Activated CD4-positive, alpha-beta T cell treated with anti-CD3 and anti-CD28 coated beads, Interleukin-2, amount 50 U/mL, for 48 hours (primary cell): ENCODE results near the gene KLK8.
"Not testable (repeated sequence)": the region's sequence is repeated elsewhere in the genome, so short reads cannot be mapped to it uniquely, and the experiment has no call there.

Source experiments
- DNase-seq, 2 experiments: peaks; one replicate each; pipeline ENCODE4 v3.0.0-alpha.2; 2020

The KLK8 gene

DNA sequence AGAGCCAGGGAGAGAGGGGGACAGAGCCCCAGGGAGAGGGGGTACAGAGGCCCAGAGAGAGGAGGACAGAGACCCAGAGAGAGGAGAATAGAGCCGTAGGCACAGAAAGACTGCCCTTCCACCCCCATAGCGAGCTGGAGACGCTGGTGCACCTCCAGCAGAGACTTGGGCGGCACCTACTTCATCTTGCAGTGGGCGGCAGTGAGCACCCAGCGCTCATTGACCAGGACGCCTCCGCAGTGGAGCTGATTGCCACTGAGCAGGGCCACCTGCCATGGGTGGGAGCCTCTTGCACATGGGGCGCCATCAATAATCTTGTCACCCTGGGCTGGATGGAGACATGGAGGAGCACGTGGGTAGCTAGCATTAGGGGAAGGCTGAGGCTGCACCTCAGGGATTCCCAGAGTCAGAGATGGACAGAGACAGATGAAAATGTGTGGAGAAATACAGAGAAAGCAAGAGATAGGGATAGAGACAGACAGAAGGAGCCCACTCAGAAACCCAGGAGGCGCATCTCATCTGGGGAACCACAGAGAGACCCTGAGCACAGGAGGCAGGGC lies 19.7 kb downstream of the KLK8 start:
- DNase-seq, result no peak

DNA sequence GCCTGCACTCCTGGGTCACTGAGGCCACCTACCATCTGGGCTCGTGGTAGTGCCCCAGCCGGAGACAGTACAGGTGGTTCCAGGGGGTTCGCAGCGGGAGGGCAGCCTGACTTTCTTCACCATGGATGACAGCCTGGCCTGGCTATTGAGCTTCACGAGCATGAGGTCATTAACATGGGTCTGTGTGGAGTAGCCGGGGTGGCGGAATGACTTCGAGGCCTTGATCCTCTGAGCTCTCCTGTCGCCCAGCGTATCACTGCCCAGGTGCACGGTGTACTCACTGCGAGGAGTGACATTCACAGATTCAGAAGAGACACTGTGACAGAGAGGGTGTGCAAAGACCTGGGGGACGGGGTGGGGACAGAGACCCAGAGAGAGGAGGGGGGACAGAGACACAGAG lies 21.2 kb downstream of the KLK8 start:
- DNase-seq, result no peak

DNA sequence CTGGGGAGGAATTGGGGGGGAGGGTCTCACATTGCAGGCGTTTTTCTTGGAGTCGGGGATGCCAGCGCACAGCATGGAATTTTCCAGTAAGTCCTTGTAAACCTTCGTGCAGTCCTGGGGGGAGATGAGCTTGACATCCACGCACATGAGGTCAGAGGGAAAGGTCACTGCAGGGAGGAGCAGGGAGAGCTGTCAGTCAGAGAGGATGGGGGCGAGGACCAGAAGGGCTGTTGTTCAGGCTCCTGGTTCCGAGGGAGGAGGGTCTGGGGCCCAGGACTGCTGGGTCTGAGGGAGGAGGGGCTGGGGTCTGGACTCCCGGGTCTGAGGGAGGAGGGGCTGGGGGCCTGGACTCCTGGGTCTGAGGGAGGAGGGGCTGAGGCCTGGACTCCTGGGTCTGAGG lies 21.6 kb downstream of the KLK8 start:
- DNase-seq, result no peak

DNA sequence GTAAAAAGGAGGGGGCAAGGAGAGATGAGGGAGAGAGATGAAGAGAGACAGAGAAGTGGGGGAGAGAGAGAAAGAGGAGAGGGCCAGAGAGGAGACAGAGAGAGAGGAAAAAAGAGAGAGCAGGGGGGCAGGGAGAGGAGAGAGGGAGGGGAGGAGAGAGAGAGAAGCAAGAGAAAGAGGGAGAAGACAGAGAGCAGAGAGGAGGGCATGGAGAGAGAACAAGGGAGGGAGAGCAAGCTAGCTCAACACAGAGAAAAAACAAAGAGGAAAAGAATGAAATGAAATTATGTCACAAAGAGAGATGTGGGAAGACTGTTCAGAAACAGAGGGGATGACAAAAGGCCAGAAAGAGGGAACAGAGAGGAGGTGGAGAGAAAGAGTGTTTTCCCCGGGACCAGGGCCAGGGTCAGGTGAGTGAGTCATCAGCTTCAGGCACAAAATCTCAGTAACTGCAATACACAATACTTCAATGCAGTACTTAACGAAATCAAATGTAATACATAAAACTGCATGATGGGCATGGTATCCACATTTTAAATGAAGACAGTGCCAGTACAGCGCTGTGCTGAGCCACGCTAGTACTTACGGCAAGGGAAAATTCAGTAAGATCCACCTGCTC lies 22.5 kb downstream of the KLK8 start:
- DNase-seq, result no peak

DNA sequence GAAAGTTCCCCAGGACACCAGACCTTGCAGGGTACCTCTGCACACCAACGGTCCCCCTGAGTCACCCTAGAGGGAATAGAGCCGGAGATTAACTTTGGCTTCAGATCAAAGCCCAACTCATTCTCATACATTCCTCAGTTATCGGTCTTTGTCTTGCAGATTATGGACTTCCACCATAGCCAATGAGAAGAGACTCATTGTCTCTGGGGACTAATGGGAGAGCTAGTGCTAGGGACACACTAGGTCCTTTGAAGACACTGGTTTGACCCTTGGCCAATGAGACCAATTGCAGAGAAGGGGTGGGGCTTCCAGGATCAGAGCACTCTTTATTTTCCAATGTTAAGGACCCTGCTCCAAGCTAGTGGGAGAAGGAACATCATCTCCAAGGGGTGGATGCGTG lies 23.8 kb downstream of the KLK8 start:
- DNase-seq, result no peak

DNA sequence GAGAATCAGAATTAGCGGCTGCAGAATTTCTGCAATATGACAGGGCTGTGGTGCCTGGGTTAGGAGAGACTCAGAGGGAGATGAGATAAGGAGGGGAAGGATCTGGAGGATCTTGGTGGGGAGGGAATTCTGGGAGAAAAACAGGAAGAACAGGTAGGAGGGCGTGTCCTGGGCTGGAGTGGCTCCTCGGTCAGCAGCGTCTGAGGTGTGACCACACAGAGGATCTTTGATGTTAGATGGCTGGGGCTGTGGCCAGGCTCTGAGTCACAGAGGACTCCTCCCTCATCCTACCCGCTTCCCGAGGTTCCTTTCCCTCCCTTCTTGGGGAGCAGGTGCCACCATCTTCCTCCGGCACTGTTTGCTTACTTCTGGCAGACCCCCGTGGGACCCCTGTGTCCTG lies 25.6 kb downstream of the KLK8 start:
- DNase-seq, result no peak

DNA sequence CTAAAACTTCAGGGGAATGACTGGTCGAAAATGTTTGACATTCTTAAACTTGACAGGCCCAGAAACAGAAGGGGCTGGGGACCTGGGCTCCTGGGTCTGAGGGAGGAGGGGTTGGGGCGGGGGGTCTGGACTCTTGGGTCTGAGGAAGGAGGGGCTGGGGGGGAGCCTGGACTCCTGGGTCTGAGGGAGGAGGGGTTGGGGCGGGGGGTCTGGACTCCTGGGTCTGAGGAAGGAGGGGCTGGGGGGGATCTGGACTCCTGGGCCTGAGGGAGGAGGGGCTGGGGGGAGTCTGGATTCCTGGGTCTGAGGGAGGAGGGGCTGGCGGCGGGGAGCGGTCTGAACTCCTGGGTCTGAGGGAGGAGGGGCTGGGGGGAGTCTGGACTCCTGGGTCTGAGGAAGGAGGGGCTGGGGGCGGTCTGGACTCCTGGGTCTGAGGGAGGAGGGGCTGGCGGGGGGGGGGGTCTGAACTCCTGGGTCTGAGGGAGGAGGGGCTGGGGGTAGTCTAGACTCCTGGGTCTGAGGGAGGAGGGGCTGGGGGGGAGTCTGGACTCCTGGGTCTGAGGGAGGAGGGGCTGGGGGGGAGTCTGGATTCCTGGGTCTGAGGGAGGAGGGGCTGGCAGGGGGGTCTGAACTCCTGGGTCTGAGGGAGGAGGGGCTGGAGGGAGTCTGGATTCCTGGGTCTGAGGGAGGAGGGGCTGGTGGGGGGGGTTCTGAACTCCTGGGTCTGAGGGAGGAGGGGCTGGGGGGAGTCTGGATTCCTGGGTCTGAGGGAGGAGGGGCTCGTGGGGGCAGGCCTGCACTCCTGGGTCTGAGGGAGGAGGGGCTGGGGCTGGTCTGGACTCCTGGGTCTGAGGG lies 26.5 kb downstream of the KLK8 start:
- DNase-seq, result no peak

DNA sequence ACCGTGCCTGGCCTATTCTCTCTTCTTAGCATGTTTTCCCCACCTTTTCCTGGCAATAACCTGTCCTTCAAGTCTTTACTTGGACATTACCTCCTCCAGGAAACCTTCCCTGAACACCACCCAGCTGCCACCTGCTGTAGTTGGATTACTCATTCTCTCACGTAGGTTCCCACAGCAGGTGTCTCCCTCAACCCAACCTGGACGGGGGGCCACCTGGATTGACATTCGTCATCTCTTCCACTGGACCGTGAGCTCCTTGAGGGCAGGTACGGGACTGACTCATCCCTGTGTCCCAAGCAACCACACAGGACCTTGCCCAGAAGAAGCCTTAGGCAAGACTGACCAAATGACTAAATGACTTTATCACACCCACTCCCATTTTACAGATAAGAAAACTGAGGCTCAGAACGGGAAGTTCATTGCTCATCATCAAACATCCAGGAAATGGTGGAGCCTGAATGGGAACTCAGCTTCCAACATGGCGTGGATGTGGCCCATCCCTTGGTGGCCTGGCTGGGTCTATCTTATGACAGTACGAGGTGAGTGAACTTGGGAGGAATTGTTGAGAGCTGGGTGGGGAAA lies 28.5 kb downstream of the KLK8 start:
- DNase-seq, result no peak

DNA sequence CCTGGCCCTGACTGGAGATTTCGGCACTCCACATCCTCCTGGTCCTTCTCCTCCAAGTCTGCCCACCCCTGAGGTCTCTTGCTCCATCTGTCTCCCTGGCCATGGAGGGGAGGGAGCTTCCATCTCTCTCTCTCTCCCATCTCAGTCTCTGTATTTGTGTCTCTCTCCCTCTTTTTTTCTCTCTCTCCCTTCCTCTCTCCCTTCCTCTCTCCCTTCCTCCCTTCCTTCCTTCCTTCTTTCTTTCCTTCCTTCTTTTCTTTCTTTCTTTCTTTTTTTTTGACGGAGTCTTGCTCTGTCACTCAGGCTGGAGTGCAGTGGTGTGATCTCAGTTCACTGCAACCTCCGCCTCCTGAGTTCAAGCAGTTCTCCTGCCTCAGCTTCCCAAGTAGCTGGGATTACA lies 31.6 kb downstream of the KLK8 start:
- DNase-seq, result not testable (repeated sequence)

DNA sequence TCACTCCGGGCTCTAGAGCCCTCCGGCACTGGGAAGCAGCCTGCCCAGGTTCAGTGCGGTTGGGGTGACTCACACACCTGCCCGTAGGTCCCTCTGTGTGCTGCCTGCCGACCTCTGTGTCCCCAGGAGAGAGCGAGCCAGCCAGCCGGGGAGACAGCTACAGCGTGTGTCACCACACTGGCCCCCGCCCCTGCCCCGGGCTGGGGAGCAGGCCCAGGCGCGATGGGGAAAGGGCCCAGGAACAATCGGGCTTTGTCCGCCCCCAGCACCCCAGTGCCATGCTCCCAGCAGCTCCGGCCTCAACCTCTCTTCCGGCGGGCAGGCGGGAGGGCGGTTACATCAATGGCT lies 32.0 kb downstream of the KLK8 start, which contains the start of gene KLK6:
Gene KLK6, minus strand, starts transcription at position 179 of the 348 bp plus-strand sequence. CDS start 1,487 bp downstream, outside the sequence.
- DNase-seq, result no peak

DNA sequence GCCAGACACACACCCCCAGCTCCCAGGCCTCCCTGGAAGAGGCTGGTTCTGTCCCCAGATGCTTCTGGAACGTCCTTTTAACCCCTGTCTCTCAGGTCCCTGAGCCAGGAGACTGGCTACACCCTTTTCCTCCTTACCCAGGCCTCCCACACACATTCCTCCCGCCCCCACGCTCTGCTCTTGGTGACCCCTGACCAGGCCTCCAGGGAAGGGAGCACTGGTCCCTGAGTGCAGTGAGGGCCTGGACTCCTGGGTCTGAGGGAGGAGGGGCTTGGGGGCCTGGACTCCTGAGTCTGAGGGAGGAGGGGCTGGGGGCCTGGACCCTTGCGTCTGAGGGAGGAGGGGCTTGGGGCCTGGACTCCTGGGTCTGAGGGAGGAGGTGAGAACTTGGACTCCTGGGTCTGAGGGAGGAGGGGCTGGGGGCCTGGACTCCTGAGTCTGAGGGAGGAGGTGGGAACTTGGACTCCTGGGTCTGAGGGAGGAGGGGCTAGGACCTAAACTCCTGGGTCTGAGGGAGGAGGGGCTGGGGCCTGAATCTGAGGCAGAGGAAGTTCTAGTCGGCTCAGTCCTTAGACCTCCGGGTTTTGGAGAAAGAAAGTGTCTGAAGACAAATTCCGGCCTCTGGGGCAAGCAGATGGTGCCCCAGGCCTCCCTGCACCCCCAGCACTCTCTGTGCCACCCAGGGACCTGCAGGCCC lies 32.5 kb downstream of the KLK8 start:
- DNase-seq, result no peak

DNA sequence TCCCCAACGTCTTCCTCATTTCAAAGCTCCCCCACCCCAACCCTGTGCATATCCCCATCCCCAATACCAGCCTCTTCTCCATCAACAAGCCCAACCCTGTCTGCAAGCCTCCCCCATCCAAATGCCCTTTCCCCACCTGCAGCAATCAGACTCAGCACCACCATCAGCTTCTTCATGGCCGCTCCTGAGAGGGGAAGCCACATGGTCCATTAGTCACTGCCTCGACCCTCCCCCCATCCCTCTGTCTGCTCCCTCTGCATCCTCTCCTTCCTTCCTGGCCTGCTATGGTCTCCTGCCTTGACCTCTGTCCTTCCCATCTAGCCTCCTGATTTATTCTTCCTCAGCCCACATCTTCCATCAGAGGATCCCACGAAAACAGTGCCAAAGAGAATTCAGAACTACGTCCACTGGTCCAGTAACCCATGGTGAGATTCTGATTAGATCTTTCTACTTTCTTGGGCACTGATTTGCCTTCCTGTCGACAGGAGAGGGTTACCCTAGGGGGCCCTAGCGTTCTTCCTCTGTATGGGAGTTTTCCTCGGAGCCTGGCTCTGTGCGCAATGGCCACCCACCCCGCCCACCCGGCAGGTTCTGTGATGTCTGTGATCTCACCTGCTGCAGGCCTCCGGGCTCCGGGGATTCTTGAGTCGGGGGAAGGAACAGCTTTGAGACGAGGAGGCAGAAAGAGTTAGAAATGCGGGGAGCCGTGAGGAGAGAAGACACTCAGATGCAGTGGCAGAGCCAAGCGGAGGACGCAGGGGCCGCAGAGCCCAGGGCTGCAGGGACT lies 33.3 kb downstream of the KLK8 start:
- DNase-seq, result no peak

DNA sequence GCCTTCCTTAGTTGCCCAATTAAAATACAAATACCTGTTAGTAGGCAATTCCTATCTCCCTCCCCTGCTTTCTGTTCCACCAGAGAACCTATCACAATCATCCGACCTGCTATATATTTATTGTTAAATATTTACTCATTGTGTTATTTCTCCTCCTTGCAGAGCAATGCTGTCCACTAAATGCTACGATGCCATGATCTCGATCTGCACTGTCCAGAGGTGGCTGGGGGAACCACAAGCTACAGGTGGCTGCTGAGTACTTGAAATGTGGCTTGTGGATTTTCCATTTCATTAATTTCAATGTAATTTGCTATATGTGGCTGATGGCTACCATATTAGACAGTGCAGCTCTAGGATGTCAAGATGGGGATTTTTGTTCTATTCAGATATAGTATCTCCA lies 37.1 kb downstream of the KLK8 start:
- no peak for DNase-seq

DNA sequence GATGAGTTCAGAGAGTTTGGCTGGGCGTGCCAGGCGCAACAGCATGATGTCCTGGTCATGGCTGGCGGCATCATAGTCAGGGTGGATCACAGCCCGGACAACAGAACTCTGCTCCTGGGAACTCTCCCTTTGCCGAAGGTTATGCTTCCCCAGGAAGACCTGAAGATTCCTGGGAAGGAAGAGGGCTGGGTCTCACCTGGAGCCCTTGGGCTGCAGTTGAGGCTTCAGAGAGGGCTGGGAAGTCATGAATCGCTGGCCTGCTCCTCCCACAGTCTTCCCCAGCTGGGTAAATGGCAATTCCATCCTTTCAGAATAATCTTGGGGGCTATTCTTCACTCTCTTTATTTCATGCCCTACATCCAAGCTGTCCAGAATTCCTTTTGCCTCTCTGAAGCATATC lies 38.0 kb downstream of the KLK8 start:
- DNase-seq, result no peak

DNA sequence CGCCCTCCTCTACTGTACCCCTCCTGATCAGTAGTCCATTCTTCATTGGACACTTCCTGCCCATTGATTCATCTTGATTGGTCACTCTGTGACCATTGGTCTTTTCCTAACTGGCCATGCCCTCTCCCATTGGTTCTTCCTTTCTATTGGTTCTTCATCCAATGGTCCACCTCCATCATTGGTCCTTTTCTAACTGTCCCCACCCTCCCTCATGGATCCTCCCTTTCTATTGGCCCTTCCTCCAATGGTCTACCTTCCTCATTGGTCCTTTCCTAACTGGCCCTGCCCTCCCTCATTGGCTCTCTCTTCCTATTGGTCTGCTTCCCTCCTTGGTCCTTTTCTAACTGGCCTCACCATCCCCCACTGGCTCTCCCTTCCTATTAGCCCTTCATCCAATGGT lies 39.2 kb downstream of the KLK8 start:
- no peak for DNase-seq

DNA sequence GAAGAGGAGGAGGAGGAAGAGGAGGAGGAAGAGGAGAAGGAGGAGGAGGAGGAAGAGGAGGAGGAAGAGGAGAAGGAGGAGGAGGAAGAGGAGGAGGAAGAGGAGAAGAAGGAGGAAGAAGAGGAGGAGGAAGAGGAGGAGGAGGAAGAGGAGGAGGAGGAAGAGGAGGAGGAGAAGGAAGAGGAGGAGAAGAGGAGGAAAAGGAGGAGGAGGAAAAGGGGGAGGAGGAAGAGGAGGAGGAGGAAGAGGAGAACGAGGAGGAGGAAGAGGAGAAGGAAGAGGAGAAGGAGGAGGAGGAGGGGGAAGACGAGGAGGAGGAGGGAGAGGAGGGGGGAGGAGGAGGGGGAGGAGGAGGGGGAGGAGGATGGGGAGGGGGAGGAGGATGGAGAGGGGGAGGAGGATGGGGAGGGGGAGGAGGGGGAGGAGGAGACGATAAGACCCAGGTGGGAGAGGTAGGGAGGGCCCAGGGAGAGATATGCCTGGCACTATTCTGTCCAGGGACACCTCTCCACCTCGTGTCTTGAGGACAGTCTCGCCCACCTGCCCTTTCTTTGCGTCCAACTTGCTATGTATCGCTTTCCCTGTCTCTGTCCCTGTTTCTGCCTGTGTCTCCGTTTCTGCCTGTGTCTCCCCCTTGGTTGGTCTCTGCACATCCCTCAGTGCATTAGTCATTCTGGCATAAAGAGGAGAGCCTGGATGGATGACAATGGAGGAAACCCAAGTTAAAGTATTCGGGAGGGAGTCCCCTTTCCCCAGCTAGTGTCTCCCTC lies 41.5 kb downstream of the KLK8 start:
- no peak for DNase-seq

DNA sequence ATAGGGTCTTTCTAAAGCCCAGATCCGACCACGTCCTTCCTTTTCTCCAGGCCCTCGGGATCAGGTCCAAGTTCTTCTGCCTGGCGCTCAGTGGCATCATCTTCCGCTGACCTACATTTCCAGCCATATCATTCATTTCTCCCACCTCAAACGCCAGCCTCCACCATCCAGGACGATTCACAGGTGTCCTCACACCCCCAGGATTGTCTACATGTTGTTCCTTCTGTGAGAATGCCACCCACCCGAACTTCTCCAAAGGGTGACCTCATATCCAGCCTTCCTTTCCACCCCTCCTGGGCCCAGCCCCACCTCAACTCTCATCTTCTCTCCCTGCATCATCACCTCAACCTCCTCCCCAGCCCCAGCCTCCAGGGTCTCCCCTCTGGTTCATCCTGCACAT lies 43.8 kb downstream of the KLK8 start:
- no peak for DNase-seq

DNA sequence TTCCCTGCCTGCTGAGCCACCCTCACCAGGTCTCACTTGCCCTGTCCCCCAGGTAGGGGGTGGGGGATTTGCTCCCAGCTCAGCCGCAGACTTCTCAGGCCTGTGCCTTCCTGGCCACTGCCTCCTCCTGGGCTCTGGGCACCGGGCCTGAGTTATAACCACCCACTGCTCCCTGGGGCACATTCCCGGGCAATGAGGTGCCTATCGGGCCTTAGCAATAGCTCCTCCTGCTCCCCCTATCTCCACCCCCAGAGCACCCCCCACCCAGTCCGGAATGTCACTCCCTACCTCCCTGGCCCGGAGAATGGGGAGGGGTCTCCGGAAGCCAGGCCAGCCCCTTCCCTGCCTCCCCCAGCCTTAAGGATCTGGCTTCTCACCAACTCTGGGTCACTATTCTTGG lies 48.5 kb downstream of the KLK8 start, which contains the start of gene KLK5:
Gene KLK5, minus strand, starts transcription at position 129 of the 400 bp plus-strand sequence. CDS start 381 bp downstream, outside the sequence.
- DNase-seq, result no peak

DNA sequence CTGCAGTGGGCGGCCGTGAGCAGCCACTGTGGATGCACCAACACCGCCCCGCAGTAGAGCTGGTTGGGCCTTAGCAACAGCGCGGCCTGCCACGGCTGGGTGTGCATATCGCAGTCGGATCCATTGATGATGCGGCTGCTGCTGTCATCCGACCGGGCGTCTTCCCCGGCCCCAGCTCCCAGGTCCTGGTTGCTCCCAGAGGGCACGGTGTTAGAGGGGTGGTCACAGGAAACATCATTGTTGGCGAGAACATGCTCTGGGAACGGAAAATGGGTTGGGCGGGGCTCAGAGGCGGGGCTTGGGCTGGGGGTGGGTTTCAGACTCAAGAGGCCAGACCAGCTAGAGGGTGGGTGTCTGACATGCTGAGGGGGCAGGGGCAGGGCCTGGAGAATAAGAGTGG lies 51.5 kb downstream of the KLK8 start:
- no peak for DNase-seq

DNA sequence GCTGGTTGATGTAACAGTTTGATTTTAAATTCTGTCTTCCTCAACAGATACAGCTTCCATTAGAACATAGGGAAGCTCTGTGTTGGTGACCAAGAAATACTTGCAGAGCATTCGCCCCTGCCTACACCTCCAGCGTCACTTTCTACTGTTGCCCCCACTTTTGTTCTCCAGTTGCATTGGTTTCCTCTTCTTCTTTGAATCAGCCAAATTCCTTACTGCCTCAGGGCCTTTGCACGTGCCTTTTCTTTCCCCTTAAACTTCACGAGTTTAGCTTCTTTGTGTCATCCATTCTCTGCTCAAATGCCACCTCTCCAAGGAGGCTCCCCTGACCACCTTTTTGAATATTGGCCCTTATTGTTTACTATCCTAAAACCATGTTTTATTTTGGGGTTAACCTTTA lies 54.3 kb downstream of the KLK8 start:
- no peak for DNase-seq
